ENCODE data around the gene MOB3B.

The MOB3B gene

DNA sequence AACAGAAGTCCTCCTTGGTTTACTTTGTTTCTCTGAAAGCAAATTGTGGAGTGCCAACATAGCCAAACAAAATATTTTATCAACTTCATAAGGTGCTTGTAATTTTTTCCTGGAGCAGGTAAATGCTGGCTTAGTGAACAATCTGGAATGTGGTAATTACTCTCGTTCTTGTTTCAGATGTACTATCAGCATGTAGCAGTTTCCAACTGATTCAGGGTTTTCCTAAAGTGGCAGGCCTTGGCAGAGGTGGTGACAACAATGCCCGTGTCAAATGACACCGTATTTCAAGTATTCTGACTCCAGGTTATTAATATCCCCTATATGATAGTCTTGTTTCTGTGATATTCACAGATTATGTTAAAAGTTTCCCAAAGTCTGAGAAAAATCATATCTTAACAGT, 42.4 kb upstream of the MOB3B start:
- TF ChIP-seq TAF1 (IDR thresholded peaks at IDR 0.05; ENCODE audit: borderline replicate concordance, insufficient read depth, low read length) (no peak), POLR2AphosphoS5 (IDR thresholded peaks at IDR 0.05; ENCODE audit: low read depth, low read length) (no peak), FOXP2 (optimal IDR thresholded peaks at IDR 0.05; ENCODE audit: borderline replicate concordance, extremely low read depth, extremely low read length, insufficient read depth) (no peak), SIN3A (IDR thresholded peaks at IDR 0.05; ENCODE audit: borderline replicate concordance, insufficient read depth, low read length) (no peak), REST (IDR thresholded peaks at IDR 0.05; ENCODE audit: insufficient read depth in 1 of 2, low read depth in 2 of 2, low read length in 2 of 2) (no peak)

- TF ChIP-seq SIN3A (IDR thresholded peaks at IDR 0.05; ENCODE audit: borderline replicate concordance, insufficient read depth, low read length): no peak
- TF ChIP-seq REST (IDR thresholded peaks at IDR 0.05; ENCODE audit: insufficient read depth in 1 of 2, low read depth in 2 of 2, low read length in 2 of 2): no peak
- TF ChIP-seq FOXP2 (optimal IDR thresholded peaks at IDR 0.05; ENCODE audit: borderline replicate concordance, extremely low read depth, extremely low read length, insufficient read depth): no peak
- TF ChIP-seq TAF1 (IDR thresholded peaks at IDR 0.05; ENCODE audit: borderline replicate concordance, insufficient read depth, low read length): no peak
- no peak for TF ChIP-seq POLR2AphosphoS5 (IDR thresholded peaks at IDR 0.05; ENCODE audit: low read depth, low read length)
Observed at GRCh38 chr9:27571011-27571410, 41.4 kb upstream of the MOB3B start.

DNA sequence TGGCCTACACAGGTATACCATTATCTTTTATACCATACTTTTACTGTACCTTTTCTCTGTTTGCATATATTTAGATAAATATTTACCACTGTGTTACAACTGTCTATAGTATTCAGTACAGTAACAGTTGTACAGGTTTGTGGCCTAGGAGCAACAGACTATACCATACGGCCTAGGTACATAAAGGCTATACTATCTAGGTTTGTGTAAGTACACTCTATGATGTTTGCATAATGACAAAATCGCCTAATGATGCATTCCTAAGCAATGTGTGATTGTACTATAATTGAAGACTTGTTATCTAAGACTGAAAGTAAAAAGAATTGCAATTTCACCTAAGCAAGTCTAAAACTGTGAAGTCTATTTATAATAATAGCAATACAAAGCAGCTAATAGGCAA, 39.8 kb upstream of the MOB3B start:
- no peak for TF ChIP-seq POLR2AphosphoS5 (IDR thresholded peaks at IDR 0.05; ENCODE audit: low read depth, low read length)
- TF ChIP-seq SIN3A (IDR thresholded peaks at IDR 0.05; ENCODE audit: borderline replicate concordance, insufficient read depth, low read length): no peak
- no peak for TF ChIP-seq FOXP2 (optimal IDR thresholded peaks at IDR 0.05; ENCODE audit: borderline replicate concordance, extremely low read depth, extremely low read length, insufficient read depth)
- TF ChIP-seq REST (IDR thresholded peaks at IDR 0.05; ENCODE audit: insufficient read depth in 1 of 2, low read depth in 2 of 2, low read length in 2 of 2): no peak
- no peak for TF ChIP-seq TAF1 (IDR thresholded peaks at IDR 0.05; ENCODE audit: borderline replicate concordance, insufficient read depth, low read length)

- TF ChIP-seq TAF1 (IDR thresholded peaks at IDR 0.05; ENCODE audit: borderline replicate concordance, insufficient read depth, low read length) (no peak), POLR2AphosphoS5 (IDR thresholded peaks at IDR 0.05; ENCODE audit: low read depth, low read length) (no peak), FOXP2 (optimal IDR thresholded peaks at IDR 0.05; ENCODE audit: borderline replicate concordance, extremely low read depth, extremely low read length, insufficient read depth) (no peak), SIN3A (IDR thresholded peaks at IDR 0.05; ENCODE audit: borderline replicate concordance, insufficient read depth, low read length) (no peak), REST (IDR thresholded peaks at IDR 0.05; ENCODE audit: insufficient read depth in 1 of 2, low read depth in 2 of 2, low read length in 2 of 2) (no peak)
Observed at GRCh38 chr9:27566118-27566517, 36.5 kb upstream of the MOB3B start.

DNA sequence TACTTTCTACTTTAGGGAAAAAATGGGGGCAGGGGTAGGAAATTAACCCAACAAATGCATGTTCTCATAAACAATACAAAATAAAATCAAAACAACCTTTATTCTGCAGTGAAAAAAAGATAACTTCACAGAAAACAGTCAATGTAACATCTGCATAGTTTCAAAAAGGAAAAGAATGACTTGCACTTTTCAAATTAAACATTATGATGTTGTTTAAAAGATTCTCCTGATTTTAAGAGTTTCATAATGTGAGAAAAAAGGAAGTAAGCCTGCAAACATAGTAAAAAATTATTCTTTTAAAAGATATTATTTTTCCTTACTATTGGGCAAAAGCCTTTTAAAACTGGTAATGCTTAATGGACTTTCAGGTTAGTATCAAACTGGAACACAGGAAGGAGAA, 36.1 kb upstream of the MOB3B start:
- TF ChIP-seq POLR2AphosphoS5 (IDR thresholded peaks at IDR 0.05; ENCODE audit: low read depth, low read length) (no peak), TAF1 (IDR thresholded peaks at IDR 0.05; ENCODE audit: borderline replicate concordance, insufficient read depth, low read length) (no peak), REST (IDR thresholded peaks at IDR 0.05; ENCODE audit: insufficient read depth in 1 of 2, low read depth in 2 of 2, low read length in 2 of 2) (no peak), SIN3A (IDR thresholded peaks at IDR 0.05; ENCODE audit: borderline replicate concordance, insufficient read depth, low read length) (no peak), FOXP2 (optimal IDR thresholded peaks at IDR 0.05; ENCODE audit: borderline replicate concordance, extremely low read depth, extremely low read length, insufficient read depth) (no peak)

All from PFSK-1 (cell line).